MV-4-11 (cell line): ENCODE measurements around the gene C1orf122.

Experiments used
- DNase-seq: peaks from one replicate; lab custom pipeline; 2025; lab: John Stamatoyannopoulos, UW

Gene C1orf122

GRCh38 chr1:37845049-37845646 lies 37.6 kb downstream of the C1orf122 start:
- DNase-seq: no peak

DNA sequence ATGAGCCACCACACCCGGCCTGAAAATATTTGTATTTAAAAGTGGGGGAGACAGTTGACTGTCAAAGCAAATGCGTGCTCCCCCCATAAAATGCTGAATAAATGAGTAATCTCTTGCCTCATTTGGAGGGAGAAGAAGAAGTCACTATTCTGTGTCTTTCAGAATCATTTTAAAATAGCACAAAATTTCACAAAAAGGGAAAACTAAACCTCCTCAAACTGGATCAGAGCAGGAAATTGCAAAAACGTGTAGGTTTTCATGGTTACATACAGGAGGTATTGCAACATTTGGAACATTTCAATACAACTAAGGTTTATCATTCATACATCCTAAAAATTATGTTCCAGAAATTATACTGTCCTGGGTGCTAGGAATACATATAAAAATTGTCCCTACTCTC lies 38.2 kb downstream of the C1orf122 start:
- peak; percentile 90 for DNase-seq

GRCh38 chr1:37846647-37847339 lies 39.2 kb downstream of the C1orf122 start:
- DNase-seq: peak; percentile 47

GRCh38 chr1:37849480-37849879 lies 41.9 kb downstream of the C1orf122 start:
- no peak for DNase-seq

GRCh38 chr1:37850352-37850955 lies 42.9 kb downstream of the C1orf122 start:
- peak; percentile 56 for DNase-seq

GRCh38 chr1:37851262-37851661 lies 43.7 kb downstream of the C1orf122 start:
- DNase-seq: no peak

DNA sequence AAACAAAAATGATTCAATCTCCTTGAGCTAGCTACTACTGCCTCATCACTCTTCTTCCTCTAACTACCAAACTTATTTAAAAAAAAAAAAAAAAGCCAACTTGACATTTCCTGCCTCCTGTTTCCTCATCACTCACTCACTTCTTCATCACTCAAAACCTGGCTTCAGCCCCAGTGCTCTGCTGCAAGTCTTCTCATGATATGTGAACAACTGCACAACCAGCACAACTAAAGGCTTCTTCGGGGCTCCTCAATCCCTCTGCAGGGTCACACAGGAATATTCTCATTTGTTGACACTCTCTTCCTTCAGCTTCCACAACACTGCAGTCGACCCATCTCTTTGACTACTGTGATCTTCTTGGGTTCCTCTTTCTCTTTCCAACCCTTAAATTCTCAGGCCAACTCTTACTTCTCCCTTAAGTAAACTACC lies 44.2 kb downstream of the C1orf122 start:
- peak; percentile 81 for DNase-seq

- no peak for DNase-seq
These were observed 45.6 kb downstream of the C1orf122 start for GRCh38 chr1:37853157-37853556.

- no peak for DNase-seq
These were observed 46.8 kb downstream of the C1orf122 start for GRCh38 chr1:37854406-37854805.
